Endothelial cell of umbilical vein (primary cell): ENCODE measurements around the gene ZNF804B. TPM values are rescaled to one million over a fixed set of nuclear protein-coding genes. Genes with fewer than 3 reads are reported as not detected.

ENCODE experiments used
- BruUV-seq: library from RNA; stranded (reverse); fragments of 400-500 nt; replicated peaks from 2 replicates; lab custom pipeline; 2021; lab: Mats Ljungman, UMichigan
- CTCF ChIA-PET: fragments of 300-600, 350-600 bp; sonication (Branson Sonifier 250); formaldehyde crosslinking; loops from one replicate; lab custom pipeline; 2021; ENCODE audit warnings: antibody characterized with exemption, inconsistent platforms; lab: Charles Lee
- POLR2A ChIA-PET: fragments of 300-600, 350-600 bp; sonication (Branson Sonifier 250); formaldehyde crosslinking; loops from one replicate; lab custom pipeline; 2021; ENCODE audit warnings: antibody characterized with exemption, inconsistent platforms; lab: Charles Lee
- DNase-seq: peaks from one replicate; pipeline ENCODE4 v3.0.0-alpha.2; 2011; ENCODE audit warnings: low read depth, low spot score
- FAIRE-seq: peaks from 2 replicates; lab custom pipeline; 2011; peaks lifted over from hg19 to GRCh38; lab: Jason Lieb, UNC
- H2AFZ ChIP-seq: 2 replicates; pipeline ENCODE4 v1.6.0; 2012; ENCODE audit warnings: low read depth, low read length, control low read depth, inconsistent platforms
- H3K27ac ChIP-seq: 2 replicates; pipeline ENCODE4 v1.5.1; 2011; ENCODE audit warnings: low read depth, mild to moderate bottlenecking, control low read depth, low read length, moderate library complexity; ENCODE audit not compliant: insufficient read depth
- H3K27me3 ChIP-seq, 2 experiments: 2 replicates each; pipeline versions ENCODE4 v1.6.0 to v1.6.1; 2011; ENCODE audit warnings: low read length in 2 of 2, mixed read lengths in 1 of 2; ENCODE audit not compliant: control insufficient read depth in 2 of 2, insufficient read depth in 2 of 2
- H3K36me3 ChIP-seq, 2 experiments: 2 replicates in 1 of 2; 3 replicates in 1 of 2; pipeline ENCODE4 v1.5.1; 2011; ENCODE audit warnings: low read length in 2 of 2, mild to moderate bottlenecking in 1 of 2, moderate library complexity in 1 of 2; ENCODE audit not compliant: control insufficient read depth in 2 of 2, insufficient read depth in 2 of 2; ENCODE audit errors: extremely low read depth in 1 of 2
- H3K4me1 ChIP-seq: 3 replicates; pipeline ENCODE4 v1.5.1; 2011; ENCODE audit warnings: mild to moderate bottlenecking, low read length; ENCODE audit not compliant: control insufficient read depth, insufficient read depth; ENCODE audit errors: extremely low read depth
- H3K4me2 ChIP-seq: 2 replicates; pipeline ENCODE4 v1.6.1; 2011; ENCODE audit warnings: low read length, control low read depth, mixed read lengths; ENCODE audit not compliant: insufficient read depth
- H3K4me3 ChIP-seq, 3 experiments: fragments of 200-600 bp in 1 of 3; sonication (generic), shearing (Covaris generic) in 1 of 3; replicated peaks in 1 of 3; 2 replicates each; pipeline ENCODE4 v1.5.1; 2011 to 2016; ENCODE audit warnings: control low read depth in 3 of 3, low read length in 3 of 3, mild to moderate bottlenecking in 2 of 3, inconsistent platforms in 1 of 3, low read depth in 1 of 3, moderate library complexity in 1 of 3; ENCODE audit not compliant: insufficient read depth in 1 of 3
- H3K79me2 ChIP-seq: 2 replicates; pipeline ENCODE4 v1.6.0; 2012; ENCODE audit warnings: low read length, inconsistent platforms; ENCODE audit not compliant: control insufficient read depth, insufficient read depth
- H3K9ac ChIP-seq: replicated peaks from 2 replicates; pipeline ENCODE3; 2011; ENCODE audit warnings: low read length, control low read depth; ENCODE audit not compliant: insufficient read depth; ENCODE audit errors: extremely low read depth
- H3K9me1 ChIP-seq: replicated peaks from 3 replicates; pipeline ENCODE4 v1.6.0; 2011; ENCODE audit warnings: mild to moderate bottlenecking, low read length; ENCODE audit not compliant: control insufficient read depth, insufficient read depth; ENCODE audit errors: extremely low read depth
- H3K9me3 ChIP-seq: replicated peaks from 2 replicates; pipeline ENCODE4 v1.5.1; 2012; ENCODE audit warnings: low read length, inconsistent platforms; ENCODE audit not compliant: control insufficient read depth, insufficient read depth
- H4K20me1 ChIP-seq: replicated peaks from 2 replicates; pipeline ENCODE3; 2011; ENCODE audit warnings: mild to moderate bottlenecking, low read length; ENCODE audit not compliant: control insufficient read depth, insufficient read depth; ENCODE audit errors: extremely low read depth
- CTCF ChIP-seq, 2 donors: IDR thresholded peaks; 1 replicate in 1 of 2; 2 replicates in 1 of 2; pipeline ENCODE4 v1.5.1; 2011; ENCODE audit warnings: low read length in 2 of 2, mild to moderate bottlenecking in 2 of 2, moderate library complexity in 2 of 2, control low read depth in 1 of 2, inconsistent platforms in 1 of 2, low read depth in 1 of 2; ENCODE audit not compliant: insufficient read depth in 1 of 2; ENCODE audit errors: extremely low read depth in 1 of 2
- EZH2 ChIP-seq: IDR thresholded peaks from 2 replicates; pipeline ENCODE4 v1.6.1; 2012; ENCODE audit warnings: borderline replicate concordance, low read depth, mild to moderate bottlenecking, moderate library complexity, low read length, inconsistent platforms; ENCODE audit not compliant: severe bottlenecking
- FOS ChIP-seq: IDR thresholded peaks from 2 replicates; pipeline ENCODE4 v1.6.1; 2011; ENCODE audit warnings: mild to moderate bottlenecking, low read length, moderate library complexity, borderline replicate concordance; ENCODE audit not compliant: insufficient read depth
- GATA2 ChIP-seq: IDR thresholded peaks from 2 replicates; pipeline ENCODE4 v1.7.0; 2011; ENCODE audit warnings: low read depth, mild to moderate bottlenecking, moderate library complexity, mixed read lengths, low read length; ENCODE audit not compliant: insufficient read length, insufficient read depth
- JUN ChIP-seq: IDR thresholded peaks from 2 replicates; pipeline ENCODE4 v1.6.1; 2011; ENCODE audit warnings: borderline replicate concordance, low read depth; ENCODE audit not compliant: insufficient read length, insufficient read depth
- MAX ChIP-seq: IDR thresholded peaks from 2 replicates; pipeline ENCODE4 v1.6.1; 2011; ENCODE audit not compliant: insufficient read depth, insufficient read length
- MYC ChIP-seq: IDR thresholded peaks from one replicate; pipeline ENCODE4 v1.6.1; 2011; ENCODE audit warnings: mild to moderate bottlenecking, low read depth, low read length
- POLR2A ChIP-seq: IDR thresholded peaks from 2 replicates; pipeline ENCODE4 v1.6.1; 2012; ENCODE audit warnings: low read depth, mild to moderate bottlenecking, control low read depth, low read length
- POLR2AphosphoS5 ChIP-seq: IDR thresholded peaks from 2 replicates; pipeline ENCODE4 v1.6.1; 2012; ENCODE audit warnings: low read depth, mild to moderate bottlenecking, control low read depth, low read length, moderate library complexity; ENCODE audit not compliant: insufficient read depth
- dilution Hi-C: fragments of 300-500 bp; cut with MboI; formaldehyde crosslinking; loops from one replicate; pipeline ENCODE4 v1.15.0; 2019; ENCODE audit warnings: low sequenced_read_pairs; ENCODE audit not compliant: extremely low pct_ligation_motif_present
- intact Hi-C: fragments of 100-400 bp; cut with micrococcal nuclease; formaldehyde crosslinking; loops from one replicate; pipeline ENCODE4 v1.10.0; 2022
- polyA plus RNA-seq, 4 experiments: library from polyadenylated mRNA; depleted of rRNA in 3 of 4; stranded (reverse) in 3 of 4; unstranded in 1 of 4; fragments of >200 nt; gene quantifications; 2 replicates each; pipeline versions ENCODE4 v1.2.1 to v1.2.3, GENCODE V29; 2011 to 2012; ENCODE audit warnings: missing spikeins in 1 of 4
- total RNA-seq: library from RNA; stranded (reverse); gene quantifications from 2 replicates; pipeline ENCODE4 v1.2.3, GENCODE V29; 2021

The ZNF804B gene
- total and polyA plus RNA-seq, 2 donors (not counting 3 experiments of a cell fraction or from before 2014, with no cell fraction given) = not detected

GRCh38 chr7:89023206-89023605 lies 263.7 kb downstream of the ZNF804B start:
- no TSS peak for BruUV-seq
- no peak for DNase-seq
- TF ChIP-seq POLR2AphosphoS5 (no peak), POLR2A (no peak), JUN (no peak), GATA2 (no peak), MYC (no peak), MAX (no peak), FOS (no peak), EZH2 (no peak), CTCF (IDR thresholded peaks at IDR 0.05; ENCODE audit: extremely low read depth in 1 of 2, insufficient read depth in 1 of 2, low read depth in 1 of 2, low read length in 2 of 2) (no peak)
- no peaks in the 10 kb centered on the region for H3K9me3 ChIP-seq
- POLR2A ChIA-PET = no interaction called here
- intact Hi-C loops = no loop called here
- no peaks in the 10 kb centered on the region for H3K4me1 ChIP-seq
- H4K20me1 ChIP-seq = no peaks in the 10 kb centered on the region
- no peak for FAIRE-seq
- no peak overlapping the region for H3K4me2 ChIP-seq
- no peaks in the 10 kb centered on the region for H3K79me2 ChIP-seq
- dilution Hi-C loops = no loop called here
- H3K9me1 ChIP-seq = no peaks in the 10 kb centered on the region
- no peaks in the 10 kb centered on the region for H3K27me3 ChIP-seq
- no peak overlapping the region for H3K27ac ChIP-seq
- no peak overlapping the region for H2AFZ ChIP-seq
- no peaks in the 10 kb centered on the region for H3K36me3 ChIP-seq
- CTCF ChIA-PET = no interaction called here
- H3K4me3 ChIP-seq = no peak overlapping the region
- H3K9ac ChIP-seq = no peak overlapping the region
